D341Med (cell line): ENCODE results near the gene INS.
"Not testable (repeated sequence)": the region's sequence is repeated elsewhere in the genome, so short reads cannot be mapped to it uniquely, and the experiment has no call there.

Experiments used
- DNase-seq: peaks from one replicate; pipeline ENCODE4 v3.0.0; 2012; ENCODE audit warnings: low spot score

INS gene

DNA sequence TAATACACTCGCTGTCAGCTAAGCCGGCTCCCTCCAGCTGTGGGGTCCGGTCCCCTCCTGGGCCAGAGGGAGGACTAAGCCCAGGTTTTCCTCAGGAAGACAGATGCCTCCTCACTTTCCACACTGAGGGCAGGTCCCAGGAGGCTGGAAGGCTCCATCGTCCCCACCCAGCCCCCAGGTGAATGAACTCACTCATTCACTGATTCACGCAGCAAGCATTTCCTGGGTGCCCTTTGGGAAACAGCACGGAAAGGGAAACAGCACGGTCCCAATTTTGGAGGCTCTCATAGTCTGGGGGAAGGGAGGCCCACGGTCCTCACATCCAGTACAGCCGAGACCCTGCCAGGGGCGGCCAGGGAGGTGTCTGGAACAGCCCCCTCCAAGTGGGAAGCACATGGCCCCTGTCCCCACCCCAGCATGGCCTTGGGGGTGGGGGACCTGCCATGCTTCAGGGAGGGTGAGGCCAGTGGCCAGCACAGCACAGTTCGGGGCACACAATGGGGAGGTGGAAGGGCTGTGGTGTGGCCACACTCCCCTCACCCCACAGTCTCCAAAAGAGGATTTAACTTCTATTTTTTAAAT lies 19.9 kb upstream of the INS start:
- DNase-seq, result no peak

DNA sequence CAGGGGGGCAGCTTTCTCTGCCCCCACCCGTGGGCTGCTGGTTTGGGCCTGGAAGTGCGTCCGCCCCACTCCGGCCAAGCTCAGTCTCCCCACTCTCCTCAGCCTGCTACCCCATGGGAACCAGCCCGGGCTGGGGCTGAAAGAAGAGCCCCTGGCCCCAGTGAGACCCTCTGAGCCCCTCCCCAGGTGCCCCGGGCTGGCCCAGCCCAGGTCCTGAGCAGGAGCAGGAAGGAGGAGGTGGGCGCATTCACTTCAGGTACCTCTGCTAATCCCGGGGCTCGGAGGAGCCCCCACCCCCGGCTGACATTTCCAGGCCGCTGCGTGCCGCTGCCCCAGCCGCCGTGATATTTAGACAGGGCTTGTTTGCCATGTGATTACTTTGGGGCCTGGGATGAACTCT lies 19.3 kb upstream of the INS start:
- no peak for DNase-seq

DNA sequence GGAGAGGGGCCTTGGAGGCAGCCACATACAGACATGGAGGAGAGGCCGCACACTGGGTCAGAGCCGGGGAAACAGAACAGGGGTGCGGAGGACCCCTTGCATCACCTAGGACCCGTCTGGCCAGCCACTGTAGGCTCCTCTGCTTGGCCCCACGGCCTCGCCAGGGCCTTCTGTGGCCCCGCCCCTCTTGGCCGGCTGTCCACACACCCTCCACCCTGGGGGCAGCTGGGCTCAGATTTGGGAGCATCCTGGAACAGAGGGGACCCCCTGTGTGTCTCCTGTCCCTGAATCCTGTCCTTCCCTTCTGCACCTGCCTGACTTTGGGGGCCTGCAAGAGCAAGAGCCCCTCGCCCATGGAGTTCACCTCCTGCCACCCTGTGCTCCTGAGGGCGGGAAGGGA lies 18.5 kb upstream of the INS start:
- no peak for DNase-seq

DNA sequence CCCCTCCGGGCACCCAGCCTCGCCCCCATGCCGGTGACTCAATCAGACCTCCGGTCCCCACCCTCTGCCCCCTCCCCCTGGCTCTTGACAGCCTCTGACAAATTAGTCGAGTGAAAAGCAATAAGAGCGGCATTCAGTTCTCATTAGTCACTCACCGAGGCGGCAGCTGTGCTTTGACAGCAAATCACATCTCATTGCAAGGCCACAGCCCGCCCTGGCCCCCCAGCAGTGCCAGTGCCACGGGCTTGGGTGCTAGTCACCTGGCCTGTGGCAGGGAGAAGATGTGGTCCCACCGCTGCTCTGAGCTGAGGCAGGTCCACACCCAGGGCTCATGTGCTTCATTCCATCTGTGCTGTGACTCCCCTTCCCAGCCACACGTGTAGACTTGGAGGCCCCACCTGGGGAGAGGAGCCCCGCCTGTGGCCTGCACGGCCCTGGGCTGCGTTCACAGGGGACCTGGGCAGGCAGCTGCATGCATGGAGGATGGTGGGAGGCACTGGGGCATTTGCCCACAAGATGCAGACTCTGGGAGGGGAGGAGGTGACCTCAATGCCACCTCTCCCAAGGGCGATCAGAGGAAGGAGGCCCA lies 18.0 kb upstream of the INS start:
- DNase-seq, result no peak

DNA sequence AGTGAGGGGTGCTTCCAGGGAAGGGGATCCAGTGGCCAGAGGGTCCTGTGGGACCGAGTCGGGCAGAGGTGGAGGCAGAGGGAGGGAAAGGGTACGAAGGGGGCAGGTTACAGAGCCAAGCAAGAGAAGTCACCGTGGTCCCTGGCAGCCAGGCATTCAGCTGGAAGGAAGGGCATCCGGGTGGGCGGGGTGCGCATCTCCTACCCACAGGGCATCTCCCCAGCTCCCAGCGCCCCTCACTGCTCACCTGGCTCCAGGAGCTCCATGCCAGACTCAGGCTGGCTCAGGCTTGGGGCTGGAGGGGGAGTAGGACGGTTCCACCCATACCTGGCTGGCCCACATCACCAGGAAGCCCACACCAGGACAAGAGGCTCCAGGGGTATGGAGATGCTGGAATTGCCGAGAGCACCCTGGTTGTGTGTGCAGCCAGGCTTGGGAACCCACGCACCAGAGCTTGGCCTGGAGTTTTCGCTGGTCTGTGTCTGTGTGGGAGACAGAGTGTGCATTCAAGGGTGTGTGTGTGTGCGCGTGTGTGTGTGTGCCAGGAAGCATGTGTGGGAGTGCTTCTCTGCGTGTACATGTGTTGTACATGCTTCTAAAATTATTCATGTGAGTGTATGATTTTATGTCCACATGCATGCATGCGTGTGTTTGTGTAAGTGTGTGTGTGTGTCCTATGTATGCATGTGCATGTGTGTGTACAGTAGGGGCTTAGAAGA lies 17.2 kb upstream of the INS start:
- not testable (repeated sequence) for DNase-seq

DNA sequence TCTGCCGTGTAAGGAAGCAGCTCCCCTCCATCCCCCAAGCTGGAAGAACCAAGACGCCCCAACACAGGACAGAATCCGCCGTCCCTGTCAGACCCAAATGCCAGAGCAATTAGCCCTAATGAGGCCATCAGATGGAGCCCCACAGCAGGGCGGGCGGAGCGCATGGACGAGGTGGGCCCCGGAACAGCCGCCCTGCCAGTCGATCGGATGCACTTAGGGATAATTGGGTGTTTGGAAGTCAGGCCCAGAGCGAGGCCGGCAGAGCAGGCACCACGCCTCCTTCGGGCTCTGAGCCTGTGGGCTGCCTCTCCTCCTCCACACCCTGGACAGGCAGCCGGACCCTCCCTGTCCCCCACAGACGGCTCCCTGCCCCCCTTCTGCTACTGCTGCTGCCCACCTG lies 16.1 kb upstream of the INS start:
- no peak for DNase-seq

DNA sequence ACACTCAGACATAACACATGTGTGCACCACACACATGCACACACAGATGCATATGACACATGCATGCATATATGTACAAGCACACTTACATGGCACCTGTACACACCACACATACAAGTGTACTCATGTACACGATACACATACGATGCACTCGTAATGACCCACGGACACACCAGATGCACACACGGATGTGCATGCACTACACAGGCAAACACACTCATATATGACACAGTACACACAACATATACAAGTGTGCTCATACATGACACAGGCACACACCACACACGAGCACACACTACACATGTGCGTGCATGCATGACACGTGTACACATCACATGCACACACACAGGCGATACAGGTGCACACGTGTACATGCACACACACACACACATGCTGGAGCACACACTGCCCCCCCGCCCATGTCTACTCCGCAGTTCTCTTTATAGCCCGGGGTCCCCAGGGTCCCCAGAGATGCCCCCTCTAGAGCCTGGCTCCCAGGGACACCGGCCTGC lies 15.4 kb upstream of the INS start:
- DNase-seq, result no peak

DNA sequence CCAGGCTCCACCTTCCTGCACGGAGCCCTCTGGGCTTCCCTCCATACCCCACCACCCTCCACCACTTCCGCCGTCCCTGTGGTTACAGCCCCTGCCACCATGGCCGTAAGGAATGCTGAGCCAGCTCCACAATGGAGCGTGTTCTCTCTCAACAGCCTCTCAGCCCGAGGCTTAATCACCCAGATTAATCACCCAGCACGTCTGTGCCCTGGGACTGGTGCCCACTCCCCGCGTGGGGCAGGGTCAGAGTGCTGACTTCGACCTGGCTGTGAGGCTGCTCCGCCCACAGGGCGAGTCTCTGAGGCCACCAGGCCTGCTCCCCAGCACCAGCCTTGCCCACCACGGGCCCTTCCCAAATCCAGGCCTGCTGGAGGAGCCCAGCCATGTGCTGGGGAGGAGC lies 14.7 kb upstream of the INS start:
- DNase-seq, result no peak

DNA sequence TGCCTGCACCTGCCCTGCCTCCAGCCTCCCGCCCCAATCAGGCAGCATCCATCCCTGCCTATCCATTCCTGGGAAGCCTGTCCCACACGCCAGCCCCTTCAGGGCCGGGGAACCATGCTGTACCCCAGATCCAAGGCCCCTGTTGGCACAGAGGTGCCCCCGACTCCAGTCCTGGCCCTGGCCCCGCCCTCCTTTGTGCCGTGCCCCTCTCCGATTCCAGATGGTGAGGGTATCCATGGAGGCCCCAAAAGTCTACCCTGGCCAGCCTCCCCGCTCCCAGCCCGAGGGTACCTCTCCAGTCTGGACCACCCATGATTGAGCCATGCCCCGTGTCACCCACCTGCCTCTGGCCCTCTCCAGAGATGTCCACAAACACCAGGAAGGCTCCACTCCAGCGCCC lies 13.4 kb upstream of the INS start:
- no peak for DNase-seq

DNA sequence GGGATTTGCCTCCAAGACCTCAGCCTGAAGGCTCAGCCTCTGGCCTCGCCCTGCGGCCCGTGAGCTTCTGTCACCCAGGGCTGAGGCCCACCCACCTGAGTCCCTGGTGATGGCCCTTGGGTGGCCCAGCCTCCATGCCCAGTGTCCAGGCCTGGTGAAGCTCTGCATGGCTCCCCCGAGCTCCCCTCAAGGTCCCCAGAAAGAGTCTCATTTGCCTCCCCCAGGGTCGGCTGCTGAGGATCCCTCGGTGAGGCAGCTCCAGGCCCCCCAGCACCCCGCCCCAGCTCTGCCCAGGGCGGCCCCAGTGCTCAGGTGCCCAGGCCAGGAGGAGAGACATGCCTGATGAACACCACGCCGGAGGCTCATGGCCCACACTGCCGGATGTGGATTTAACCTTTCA lies 12.8 kb upstream of the INS start:
- DNase-seq, result no peak

DNA sequence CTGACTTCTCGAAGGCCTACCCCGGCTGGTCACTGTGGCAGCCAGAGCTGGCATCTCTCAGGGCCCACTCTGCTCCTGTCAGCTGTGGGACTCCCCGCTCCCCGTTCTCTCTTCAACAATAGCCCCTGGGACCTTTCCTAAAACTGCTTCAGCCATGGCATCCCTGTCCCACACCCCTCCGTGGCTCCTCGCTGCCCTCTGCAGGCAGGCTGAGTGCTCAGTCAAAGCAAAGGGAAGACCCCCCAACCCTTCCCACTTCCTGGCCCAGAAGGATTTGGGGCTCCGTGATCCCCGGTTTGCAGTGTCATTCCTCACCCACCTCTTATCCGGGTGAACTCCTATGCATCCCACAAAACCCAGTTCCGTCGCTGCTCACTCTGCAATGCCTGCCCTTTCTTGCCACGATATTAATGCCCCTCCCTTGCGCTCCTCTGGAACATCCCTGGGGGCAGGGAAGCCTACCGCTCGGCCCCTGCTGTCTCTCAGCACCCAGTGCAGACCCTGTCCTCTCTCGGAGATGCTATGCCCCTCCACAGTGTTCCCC lies 12.2 kb upstream of the INS start:
- DNase-seq, result no peak

DNA sequence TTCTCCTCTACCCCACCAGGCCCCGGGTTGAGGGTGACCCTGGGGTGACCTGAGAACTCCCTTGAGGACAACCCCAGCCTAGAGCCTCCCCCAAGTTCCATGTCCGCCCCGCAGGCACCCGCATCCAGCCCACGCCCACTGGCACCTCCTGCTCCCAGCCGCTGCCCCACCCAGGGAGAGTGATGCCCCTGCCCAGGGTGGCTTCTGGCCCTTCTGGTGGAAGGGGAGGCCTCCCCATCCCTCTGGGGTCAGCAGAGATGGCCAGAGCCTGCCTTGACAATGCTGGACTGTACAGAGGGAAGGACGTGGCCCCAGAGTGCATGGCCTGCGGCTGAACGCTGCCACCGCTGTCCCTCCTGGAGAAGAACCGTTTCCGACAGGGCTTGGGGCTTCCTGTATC lies 11.7 kb upstream of the INS start:
- DNase-seq, result no peak

DNA sequence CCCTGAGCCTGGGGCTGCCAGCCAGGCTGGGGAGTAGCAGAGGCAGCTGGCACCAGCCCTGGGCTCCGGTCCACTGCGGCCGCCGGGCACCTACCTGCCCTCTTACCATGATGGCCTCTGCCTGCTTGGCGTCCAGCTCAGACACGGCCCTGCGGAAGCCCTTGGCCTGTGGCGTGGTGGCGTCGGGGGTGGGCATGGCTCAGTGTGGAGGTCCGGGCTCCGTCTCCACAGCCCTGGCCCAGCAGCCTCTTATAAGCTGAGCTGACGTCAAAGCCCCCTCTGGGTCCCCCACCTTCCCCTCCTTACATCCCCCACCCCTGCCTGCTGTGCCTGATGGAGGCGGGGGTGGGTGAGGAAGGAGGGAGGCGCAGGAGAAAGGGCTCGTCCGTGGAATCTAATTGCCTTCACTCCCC lies 10.6 kb upstream of the INS start, which contains the start of gene TH:
TH (minus strand) TSS at position 225 of the 413 bp plus-strand sequence; CDS start at position 196, 29 bp downstream.
- DNase-seq, result no peak

DNA sequence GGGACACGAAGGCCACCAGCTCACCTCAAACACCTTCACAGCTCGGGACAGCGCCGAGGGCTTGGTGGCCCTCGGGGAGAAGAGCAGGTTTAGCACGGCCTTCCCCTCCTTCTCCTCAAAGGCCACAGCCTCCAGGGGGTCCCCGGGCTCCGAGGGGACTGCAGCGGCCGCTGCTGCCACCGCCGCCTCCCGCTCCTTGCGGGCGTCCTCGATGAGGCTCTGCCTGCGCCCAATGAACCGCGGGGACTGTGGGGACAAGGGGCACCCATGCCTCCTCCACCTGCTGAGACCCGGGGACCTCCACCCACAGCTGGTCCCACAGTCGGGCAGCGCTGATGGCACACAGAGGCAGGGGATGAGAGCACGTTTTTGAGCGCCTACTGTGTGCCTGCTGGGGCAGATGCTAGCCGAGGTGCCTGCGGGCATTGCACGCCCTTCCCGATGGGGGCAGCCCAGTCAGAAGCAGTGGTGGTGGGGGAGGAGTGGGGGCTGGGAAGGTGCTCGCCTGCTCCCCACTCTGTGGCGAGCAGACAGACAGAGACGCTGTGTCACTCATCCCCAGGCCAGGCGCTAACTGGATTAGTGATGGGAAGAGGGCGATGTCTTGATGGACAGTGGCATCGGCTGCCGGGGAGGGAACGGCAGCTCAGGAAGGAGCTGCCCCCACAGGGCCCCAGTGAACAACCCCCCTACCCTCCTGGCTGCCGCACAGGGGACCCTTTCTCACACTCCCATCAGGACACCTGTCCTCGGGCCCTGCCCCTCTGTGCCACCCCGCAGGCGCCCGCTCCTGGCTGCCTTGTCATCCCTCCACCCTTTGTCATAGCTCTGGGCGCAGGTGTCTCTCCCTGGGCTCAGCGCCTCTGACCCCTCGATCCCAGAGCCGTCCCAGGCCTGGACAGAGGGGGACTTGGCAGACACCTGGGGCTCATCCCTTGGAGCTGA lies 8.9 kb upstream of the INS start:
- no peak for DNase-seq

DNA sequence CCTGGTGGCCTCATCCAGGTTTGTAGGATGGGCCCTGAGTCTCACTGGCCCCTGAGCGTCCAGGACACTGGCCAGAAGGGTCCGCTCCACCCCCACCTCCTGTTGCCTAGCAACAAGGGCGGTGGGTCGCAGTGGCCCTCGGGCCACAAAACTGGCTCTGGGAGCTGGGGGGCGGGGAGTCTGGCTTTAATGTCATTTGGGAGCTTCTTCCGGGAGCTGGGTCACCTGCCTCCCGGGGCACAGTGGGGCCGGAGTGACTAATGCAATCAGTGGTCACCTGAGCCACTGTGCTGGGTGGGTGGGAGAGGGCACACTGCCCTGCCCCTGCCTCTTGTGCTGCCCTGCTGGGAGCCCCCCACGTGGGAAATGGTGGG lies 8.0 kb upstream of the INS start:
- DNase-seq, result no peak

DNA sequence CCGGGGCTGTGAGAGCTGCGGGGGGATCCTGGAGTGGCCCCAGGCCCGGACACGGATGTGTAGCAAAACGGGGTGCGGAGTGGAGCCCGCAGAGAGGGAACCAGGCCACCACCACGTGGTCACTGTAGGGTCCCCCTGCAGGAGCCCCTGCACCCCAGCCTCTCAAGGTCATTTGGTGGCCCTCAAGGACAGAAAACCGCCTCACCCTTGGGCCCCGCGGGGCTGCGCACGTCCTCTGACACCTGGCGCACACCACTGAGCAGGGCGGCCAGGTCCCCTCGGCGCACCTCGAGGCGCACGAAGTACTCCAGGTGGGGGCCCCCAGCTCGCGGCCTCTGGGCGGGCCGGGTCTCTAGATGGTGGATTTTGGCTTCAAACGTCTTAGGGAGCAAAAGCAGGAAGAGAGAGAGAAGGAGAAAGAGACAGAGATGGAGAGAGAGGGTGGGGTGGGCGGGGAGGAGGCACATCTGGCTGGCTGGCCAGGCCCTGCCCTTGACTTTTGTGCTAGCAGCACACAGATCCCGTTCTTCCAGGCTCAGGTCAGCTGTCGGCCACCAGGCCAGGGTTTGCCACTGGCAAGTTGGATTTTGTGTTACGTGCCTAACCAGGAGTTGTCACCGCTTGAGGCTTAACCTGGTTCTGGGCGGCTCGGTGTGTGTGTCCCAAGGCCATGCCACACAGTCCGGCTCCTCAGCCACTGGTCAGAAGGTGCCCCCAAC lies 7.4 kb upstream of the INS start:
- DNase-seq, result no peak

DNA sequence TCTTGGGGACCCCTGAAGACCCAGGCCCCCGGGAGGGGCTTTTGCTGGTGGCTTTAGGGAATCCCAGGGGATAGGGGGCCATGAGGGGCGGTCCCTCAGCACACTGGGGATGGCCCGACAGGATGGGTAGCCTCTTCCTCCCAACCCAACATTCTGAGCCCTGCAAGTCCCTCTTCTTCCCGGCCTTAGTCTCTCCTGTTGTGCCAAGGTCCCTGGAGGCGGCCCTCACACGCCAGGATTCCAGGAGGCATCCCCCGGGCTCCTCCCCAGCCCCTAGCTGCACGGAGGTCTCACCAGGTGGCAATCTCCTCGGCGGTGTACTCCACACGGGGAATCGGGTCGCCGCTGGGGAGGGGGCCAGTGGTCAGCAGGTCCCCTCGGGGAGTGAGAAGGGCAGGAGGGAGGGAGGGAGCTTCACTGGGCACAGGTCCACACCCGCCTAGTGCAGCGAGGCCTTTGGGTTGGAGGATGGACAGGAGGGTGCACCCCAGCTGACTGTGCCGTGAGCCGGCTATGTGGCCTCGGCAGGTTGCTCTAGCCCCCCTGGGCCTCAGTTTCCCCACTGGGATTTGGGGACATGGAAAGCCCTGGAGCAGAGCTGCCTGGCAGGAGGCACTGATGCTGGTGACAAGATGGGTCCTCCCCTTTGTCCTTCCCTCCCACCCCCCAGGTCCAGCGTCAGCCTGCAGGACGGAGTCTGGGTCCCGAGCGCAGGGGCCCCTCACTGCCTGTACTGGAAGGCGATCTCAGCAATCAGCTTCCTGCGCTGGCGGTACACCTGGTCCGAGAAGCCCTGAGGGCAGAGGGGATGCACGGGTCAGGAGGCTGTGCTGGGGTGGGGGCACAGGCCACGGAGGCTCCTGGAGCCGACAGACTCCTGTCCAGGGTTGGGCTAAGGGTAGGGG lies 6.4 kb upstream of the INS start:
- no peak for DNase-seq

DNA sequence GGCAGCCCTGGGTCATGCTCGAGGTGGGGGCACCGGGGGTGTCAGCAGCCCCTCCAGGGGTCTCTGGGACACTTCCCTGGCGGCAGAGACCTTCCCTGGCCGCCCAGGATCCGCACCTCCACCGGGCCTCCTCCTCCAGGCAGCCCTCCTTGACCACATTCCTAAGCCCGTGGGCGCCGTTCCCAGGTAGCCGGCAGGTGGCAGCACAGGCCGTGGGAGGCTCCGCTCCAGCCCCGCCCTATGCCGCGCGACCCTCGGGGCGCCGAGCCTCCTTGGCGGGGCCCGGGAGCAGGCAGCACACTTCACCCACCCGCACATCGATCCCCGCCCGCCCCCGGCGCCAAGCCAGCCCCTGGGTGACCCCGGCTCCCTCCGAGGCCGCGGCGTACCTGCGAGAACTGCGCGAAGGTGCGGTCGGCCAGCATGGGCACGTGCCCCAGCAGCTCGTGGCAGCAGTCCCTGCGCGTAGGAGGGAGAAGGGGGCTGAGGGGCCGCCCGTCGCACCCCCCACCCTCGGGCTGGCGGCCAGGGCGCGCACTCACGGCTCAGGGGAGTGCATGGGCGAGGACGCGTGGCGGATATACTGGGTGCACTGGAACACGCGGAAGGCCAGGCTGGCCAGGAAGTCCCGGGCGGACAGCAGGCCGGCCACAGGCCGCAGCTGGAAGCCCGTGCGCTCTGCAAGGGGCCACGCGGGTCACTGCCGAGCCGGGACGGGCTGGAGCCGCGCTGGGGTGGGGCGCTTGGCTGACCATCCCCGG lies 5.3 kb upstream of the INS start:
- DNase-seq, result peak; percentile 79

DNA sequence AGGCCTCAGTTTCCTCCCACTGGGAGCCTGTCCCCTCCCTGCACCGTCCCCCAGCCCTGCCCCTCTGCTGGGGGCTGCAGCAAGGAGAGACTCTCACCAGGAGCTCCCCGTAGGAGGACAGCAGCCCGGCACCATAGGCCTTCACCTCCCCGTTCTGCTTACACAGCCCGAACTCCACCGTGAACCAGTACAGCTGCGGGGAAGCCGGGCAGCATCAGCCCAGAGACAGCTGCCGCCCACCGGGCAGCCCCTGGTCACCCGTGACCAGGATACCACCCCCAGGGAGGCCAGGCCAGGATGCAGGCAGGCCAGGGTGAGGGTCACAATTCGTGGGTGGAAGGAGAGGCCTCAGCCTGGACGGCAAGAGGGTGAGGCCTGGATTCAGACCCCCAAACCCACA lies 4.6 kb upstream of the INS start:
- no peak for DNase-seq
